WTC11 (cell line): ENCODE data around the gene SMIM29. TPM values are rescaled to one million over a fixed set of nuclear protein-coding genes. Genes with fewer than 3 reads are reported as not detected.

ENCODE experiments used
- ATAC-seq: fragments of 200-7000 bp; cut with Tn5 transposase; 2 replicates; pipeline ENCODE4 v1.10.0; 2021; ENCODE audit warnings: mild to moderate bottlenecking, moderate library complexity
- CTCF ChIA-PET: fragments of 300-600 bp; sonication (Branson Sonifier 250); formaldehyde crosslinking; loops from one replicate; lab custom pipeline; 2021; ENCODE audit warnings: antibody characterized with exemption; lab: Charles Lee
- POLR2A ChIA-PET: fragments of 350-600 bp; sonication (Branson Sonifier 250); formaldehyde crosslinking; loops from one replicate; lab custom pipeline; 2021; ENCODE audit warnings: antibody characterized with exemption; lab: Charles Lee
- DNase-seq: peaks from one replicate; pipeline ENCODE4 v3.0.0; 2021; ENCODE audit warnings: low spot score
- H3K27ac Mint-ChIP-seq: 2 replicates; pipeline ENCODE4 v1.8.0; 2021; ENCODE audit warnings: mixed read lengths
- H3K27me3 Mint-ChIP-seq: 2 replicates; pipeline ENCODE4 v1.8.0; 2021; ENCODE audit warnings: low read depth, mild to moderate bottlenecking, moderate library complexity, mixed read lengths
- H3K36me3 Mint-ChIP-seq: 2 replicates; pipeline ENCODE4 v1.8.0; 2021; ENCODE audit warnings: mixed read lengths
- H3K4me1 Mint-ChIP-seq: 2 replicates; pipeline ENCODE4 v1.8.0; 2022; ENCODE audit warnings: mixed read lengths
- H3K4me3 Mint-ChIP-seq: 2 replicates; pipeline ENCODE4 v1.8.0; 2021; ENCODE audit warnings: mild to moderate bottlenecking, moderate library complexity, mixed read lengths
- H3K9me3 Mint-ChIP-seq: 2 replicates; pipeline ENCODE4 v1.8.0; 2021; ENCODE audit warnings: mixed read lengths
- ELF4 ChIP-seq: sonication (generic); formaldehyde crosslinking; IDR thresholded peaks from 2 replicates; pipeline ENCODE4 v1.8.1; 2022; ENCODE audit warnings: low read depth, mild to moderate bottlenecking, moderate library complexity, missing genetic modification reagents
- EMX1 ChIP-seq: fragments of 250-450 bp; sonication (Bioruptor Pico); IDR thresholded peaks from 2 replicates; pipeline ENCODE4 v1.8.0; 2021; ENCODE audit warnings: mild to moderate bottlenecking
- ETV6 ChIP-seq: sonication (generic); formaldehyde crosslinking; IDR thresholded peaks from 2 replicates; pipeline ENCODE4 v1.8.1; 2022; ENCODE audit warnings: mild to moderate bottlenecking, missing genetic modification reagents
- GRHL2 ChIP-seq: fragments of 250-450 bp; sonication (Bioruptor Pico); IDR thresholded peaks from 2 replicates; pipeline ENCODE4 v1.8.0; 2022; ENCODE audit warnings: mild to moderate bottlenecking, moderate library complexity; ENCODE audit not compliant: insufficient replicate concordance, severe bottlenecking
- IRF2 ChIP-seq: sonication (generic); formaldehyde crosslinking; IDR thresholded peaks from 2 replicates; pipeline ENCODE4 v1.8.0; 2022; ENCODE audit warnings: low read depth, missing genetic modification reagents, borderline replicate concordance
- NFATC4 ChIP-seq: fragments of 250-450 bp; sonication (Bioruptor Pico); IDR thresholded peaks from 2 replicates; pipeline ENCODE4 v1.9.0; 2021; ENCODE audit warnings: mild to moderate bottlenecking
- NFE2L1 ChIP-seq: sonication (generic); formaldehyde crosslinking; IDR thresholded peaks from 2 replicates; pipeline ENCODE4 v1.8.1; 2023; ENCODE audit warnings: missing genetic modification reagents
- PRRX2 ChIP-seq: fragments of 250-450 bp; sonication (Bioruptor Pico); IDR thresholded peaks from 2 replicates; pipeline ENCODE4 v1.8.0; 2021; ENCODE audit warnings: mild to moderate bottlenecking
- TEAD4 ChIP-seq: sonication (generic); formaldehyde crosslinking; IDR thresholded peaks from 2 replicates; pipeline ENCODE4 v1.8.0; 2022; ENCODE audit warnings: mild to moderate bottlenecking, missing genetic modification reagents
- ZBTB21 ChIP-seq: sonication (generic); formaldehyde crosslinking; IDR thresholded peaks from 2 replicates; pipeline ENCODE4 v1.8.1; 2023; ENCODE audit warnings: mild to moderate bottlenecking, missing genetic modification reagents, borderline replicate concordance
- ZNF219 ChIP-seq: sonication (generic); formaldehyde crosslinking; IDR thresholded peaks from 2 replicates; pipeline ENCODE4 v1.8.0; 2023; ENCODE audit warnings: missing genetic modification reagents, mild to moderate bottlenecking, borderline replicate concordance
- ZNF423 ChIP-seq: fragments of 250-450 bp; sonication (Bioruptor Pico); IDR thresholded peaks from 2 replicates; pipeline ENCODE4 v2.1.2; 2022; ENCODE audit warnings: mild to moderate bottlenecking, moderate library complexity
- total RNA-seq: library from RNA; stranded (reverse); gene quantifications from 3 replicates; pipeline ENCODE4 v1.2.3, GENCODE V29; 2021
- TF ChIP-seq, protein P1 (sequence below): sonication (generic); formaldehyde crosslinking; IDR thresholded peaks from 2 replicates; pipeline ENCODE4 v1.8.1; 2022; ENCODE audit warnings: mild to moderate bottlenecking, moderate library complexity, missing genetic modification reagents
- TF ChIP-seq, protein P2 (sequence below): sonication (generic); formaldehyde crosslinking; IDR thresholded peaks from 2 replicates; pipeline ENCODE4 v1.8.1; 2023; ENCODE audit warnings: mild to moderate bottlenecking, missing genetic modification reagents, moderate library complexity
- TF ChIP-seq, protein P3 (sequence below): fragments of 250-450 bp; sonication (Bioruptor Pico); IDR thresholded peaks from 2 replicates; pipeline ENCODE4 v2.1.2; 2022; ENCODE audit warnings: mild to moderate bottlenecking, moderate library complexity
- TF ChIP-seq, protein P4 (sequence below): fragments of 250-450 bp; sonication (Bioruptor Pico); IDR thresholded peaks from 2 replicates; pipeline ENCODE4 v1.9.0; 2021; ENCODE audit warnings: mild to moderate bottlenecking
- TF ChIP-seq, protein P5 (sequence below): sonication (generic); formaldehyde crosslinking; IDR thresholded peaks from 2 replicates; pipeline ENCODE4 v1.8.1; 2022; ENCODE audit warnings: low read depth, mild to moderate bottlenecking, moderate library complexity, missing genetic modification reagents, borderline replicate concordance
- TF ChIP-seq, protein P6 (sequence below): fragments of 250-450 bp; sonication (Bioruptor Pico); IDR thresholded peaks from 2 replicates; pipeline ENCODE4 v1.9.0; 2021; ENCODE audit warnings: mild to moderate bottlenecking
- TF ChIP-seq, protein P7 (sequence below): sonication (generic); formaldehyde crosslinking; IDR thresholded peaks from 2 replicates; pipeline ENCODE4 v1.8.1; 2023; ENCODE audit warnings: mild to moderate bottlenecking, missing genetic modification reagents, moderate library complexity
- TF ChIP-seq, protein P8 (sequence below): fragments of 250-450 bp; sonication (Bioruptor Pico); IDR thresholded peaks from 2 replicates; pipeline ENCODE4 v1.9.0; 2021; ENCODE audit warnings: mild to moderate bottlenecking, borderline replicate concordance

Gene SMIM29
- total RNA-seq, 1 experiment from 2014 or later: 11.7 TPM

DNA sequence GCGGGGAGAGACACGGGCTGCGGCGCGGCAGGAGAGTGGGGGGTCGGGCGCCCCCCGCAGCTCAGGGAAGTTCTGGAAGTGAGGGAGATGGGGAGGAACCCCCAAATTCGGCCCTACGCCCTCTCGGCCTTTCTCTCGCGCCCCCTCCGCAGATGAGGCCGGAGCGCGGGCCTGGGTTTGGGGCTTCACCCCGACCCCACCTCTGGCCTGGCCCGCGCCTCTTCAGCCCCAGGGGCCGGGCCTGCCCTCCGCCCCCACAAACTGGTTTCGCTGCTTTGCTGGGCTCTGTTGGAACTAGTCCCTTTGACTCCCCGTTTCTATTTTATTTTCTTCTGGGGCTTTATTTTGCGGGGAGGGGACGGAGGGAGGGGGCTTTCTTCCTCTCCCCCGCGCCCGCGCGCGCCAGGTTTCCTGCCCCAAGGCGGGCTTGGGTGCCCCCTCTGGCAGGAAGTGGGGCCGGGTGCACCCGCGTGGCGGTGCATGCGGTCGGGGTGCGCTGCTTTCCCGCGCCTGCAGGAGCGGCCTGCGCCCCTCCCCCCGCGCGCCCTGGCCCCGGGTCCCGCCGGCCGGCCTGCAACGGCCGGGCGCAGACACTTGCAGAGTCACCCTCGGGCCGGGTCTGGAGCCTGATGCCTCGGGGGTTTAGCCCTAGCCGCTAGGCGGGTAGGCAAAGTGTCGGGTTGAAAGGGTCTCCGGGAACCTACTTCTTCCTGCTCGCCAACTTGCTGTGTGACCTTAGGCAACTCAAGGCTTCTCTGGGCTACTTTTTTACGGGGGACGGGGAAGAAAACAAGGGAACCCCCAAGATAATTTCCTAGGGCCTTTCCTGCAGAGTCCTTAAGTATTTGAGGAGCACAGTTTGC, 10.9 kb downstream of the SMIM29 start (continued):
- TF ChIP-seq, protein P1, sequence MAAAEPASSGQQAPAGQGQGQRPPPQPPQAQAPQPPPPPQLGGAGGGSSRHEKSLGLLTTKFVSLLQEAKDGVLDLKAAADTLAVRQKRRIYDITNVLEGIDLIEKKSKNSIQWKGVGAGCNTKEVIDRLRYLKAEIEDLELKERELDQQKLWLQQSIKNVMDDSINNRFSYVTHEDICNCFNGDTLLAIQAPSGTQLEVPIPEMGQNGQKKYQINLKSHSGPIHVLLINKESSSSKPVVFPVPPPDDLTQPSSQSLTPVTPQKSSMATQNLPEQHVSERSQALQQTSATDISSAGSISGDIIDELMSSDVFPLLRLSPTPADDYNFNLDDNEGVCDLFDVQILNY (CRISPR knock-in tag): peak; percentile 75
- TF ChIP-seq PRRX2: no peak
- no peak for TF ChIP-seq IRF2 (CRISPR knock-in tag)
- no peak for TF ChIP-seq TEAD4 (CRISPR knock-in tag)
- no peak for TF ChIP-seq EMX1 (CRISPR knock-in tag)
- TF ChIP-seq, protein P2, sequence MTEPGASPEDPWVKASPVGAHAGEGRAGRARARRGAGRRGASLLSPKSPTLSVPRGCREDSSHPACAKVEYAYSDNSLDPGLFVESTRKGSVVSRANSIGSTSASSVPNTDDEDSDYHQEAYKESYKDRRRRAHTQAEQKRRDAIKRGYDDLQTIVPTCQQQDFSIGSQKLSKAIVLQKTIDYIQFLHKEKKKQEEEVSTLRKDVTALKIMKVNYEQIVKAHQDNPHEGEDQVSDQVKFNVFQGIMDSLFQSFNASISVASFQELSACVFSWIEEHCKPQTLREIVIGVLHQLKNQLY: no peak
- 0 out of 2 replicates have a peak, but pooled peaks have one; percentile 59 for TF ChIP-seq ELF4 (CRISPR knock-in tag)
- TF ChIP-seq NFE2L1 (CRISPR knock-in tag): no peak

DNA sequence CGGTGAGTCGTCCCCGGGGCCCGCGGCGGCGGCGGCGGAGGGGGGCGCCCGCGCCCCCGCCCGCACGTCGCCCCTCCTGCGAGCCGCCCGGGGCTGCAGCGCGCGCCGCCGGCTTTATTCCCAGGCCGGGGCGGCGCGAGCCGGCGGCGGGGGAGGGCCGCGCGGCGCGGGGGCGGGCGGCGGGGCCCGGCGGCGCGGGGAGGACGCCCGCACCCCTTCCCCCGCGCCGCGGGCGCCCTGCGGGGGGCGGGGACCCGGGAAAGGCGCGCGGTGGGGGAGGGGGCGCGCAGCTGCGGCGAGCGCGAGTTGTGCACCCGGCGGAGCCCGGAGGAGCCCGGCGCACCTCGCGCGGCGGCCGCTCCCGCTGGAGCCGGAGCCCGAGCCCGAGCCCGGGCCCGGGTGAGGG, 11.5 kb downstream of the SMIM29 start:
- ChIA-PET POLR2A (interaction anchor here (0.5 to 2.2 kb wide), 14 partner anchors 9 to 1266 kb away, joined by 3 to 41 read pairs (median 5); partner anchors contain the start of gene SMIM29), CTCF (interaction anchor here (1.0 to 1.7 kb wide), 6 partner anchors 11 to 73 kb away, joined by 3 to 10 read pairs (median 6); partner anchors contain the start of gene SMIM29)
- ATAC-seq (no peak), DNase-seq (no peak)
- peaks cover 62% of the 10 kb centered on the region for H3K4me1 Mint-ChIP-seq
- no peaks in the 10 kb centered on the region for H3K9me3 Mint-ChIP-seq
- H3K27ac Mint-ChIP-seq: no peak overlapping the region
- no peaks in the 10 kb centered on the region for H3K27me3 Mint-ChIP-seq
- peaks cover 40% of the 10 kb centered on the region for H3K36me3 Mint-ChIP-seq
- H3K4me3 Mint-ChIP-seq: no peak overlapping the region
- TF ChIP-seq, protein P3, sequence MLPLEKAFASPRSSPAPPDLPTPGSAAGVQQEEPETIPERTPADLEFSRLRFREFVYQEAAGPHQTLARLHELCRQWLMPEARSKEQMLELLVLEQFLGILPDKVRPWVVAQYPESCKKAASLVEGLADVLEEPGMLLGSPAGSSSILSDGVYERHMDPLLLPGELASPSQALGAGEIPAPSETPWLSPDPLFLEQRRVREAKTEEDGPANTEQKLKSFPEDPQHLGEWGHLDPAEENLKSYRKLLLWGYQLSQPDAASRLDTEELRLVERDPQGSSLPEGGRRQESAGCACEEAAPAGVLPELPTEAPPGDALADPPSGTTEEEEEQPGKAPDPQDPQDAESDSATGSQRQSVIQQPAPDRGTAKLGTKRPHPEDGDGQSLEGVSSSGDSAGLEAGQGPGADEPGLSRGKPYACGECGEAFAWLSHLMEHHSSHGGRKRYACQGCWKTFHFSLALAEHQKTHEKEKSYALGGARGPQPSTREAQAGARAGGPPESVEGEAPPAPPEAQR (CRISPR knock-in tag): no peak
- TF ChIP-seq, protein P4, sequence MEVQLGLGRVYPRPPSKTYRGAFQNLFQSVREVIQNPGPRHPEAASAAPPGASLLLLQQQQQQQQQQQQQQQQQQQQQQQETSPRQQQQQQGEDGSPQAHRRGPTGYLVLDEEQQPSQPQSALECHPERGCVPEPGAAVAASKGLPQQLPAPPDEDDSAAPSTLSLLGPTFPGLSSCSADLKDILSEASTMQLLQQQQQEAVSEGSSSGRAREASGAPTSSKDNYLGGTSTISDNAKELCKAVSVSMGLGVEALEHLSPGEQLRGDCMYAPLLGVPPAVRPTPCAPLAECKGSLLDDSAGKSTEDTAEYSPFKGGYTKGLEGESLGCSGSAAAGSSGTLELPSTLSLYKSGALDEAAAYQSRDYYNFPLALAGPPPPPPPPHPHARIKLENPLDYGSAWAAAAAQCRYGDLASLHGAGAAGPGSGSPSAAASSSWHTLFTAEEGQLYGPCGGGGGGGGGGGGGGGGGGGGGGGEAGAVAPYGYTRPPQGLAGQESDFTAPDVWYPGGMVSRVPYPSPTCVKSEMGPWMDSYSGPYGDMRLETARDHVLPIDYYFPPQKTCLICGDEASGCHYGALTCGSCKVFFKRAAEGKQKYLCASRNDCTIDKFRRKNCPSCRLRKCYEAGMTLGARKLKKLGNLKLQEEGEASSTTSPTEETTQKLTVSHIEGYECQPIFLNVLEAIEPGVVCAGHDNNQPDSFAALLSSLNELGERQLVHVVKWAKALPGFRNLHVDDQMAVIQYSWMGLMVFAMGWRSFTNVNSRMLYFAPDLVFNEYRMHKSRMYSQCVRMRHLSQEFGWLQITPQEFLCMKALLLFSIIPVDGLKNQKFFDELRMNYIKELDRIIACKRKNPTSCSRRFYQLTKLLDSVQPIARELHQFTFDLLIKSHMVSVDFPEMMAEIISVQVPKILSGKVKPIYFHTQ (CRISPR knock-in tag): no peak
- TF ChIP-seq NFATC4 (CRISPR knock-in tag) (no peak), ZNF423 (CRISPR knock-in tag) (no peak), GRHL2 (CRISPR knock-in tag) (no peak), TEAD4 (CRISPR knock-in tag) (no peak), ZNF219 (CRISPR knock-in tag) (no peak), ETV6 (CRISPR knock-in tag) (no peak), ZBTB21 (CRISPR knock-in tag) (no peak)
- TF ChIP-seq, protein P5, sequence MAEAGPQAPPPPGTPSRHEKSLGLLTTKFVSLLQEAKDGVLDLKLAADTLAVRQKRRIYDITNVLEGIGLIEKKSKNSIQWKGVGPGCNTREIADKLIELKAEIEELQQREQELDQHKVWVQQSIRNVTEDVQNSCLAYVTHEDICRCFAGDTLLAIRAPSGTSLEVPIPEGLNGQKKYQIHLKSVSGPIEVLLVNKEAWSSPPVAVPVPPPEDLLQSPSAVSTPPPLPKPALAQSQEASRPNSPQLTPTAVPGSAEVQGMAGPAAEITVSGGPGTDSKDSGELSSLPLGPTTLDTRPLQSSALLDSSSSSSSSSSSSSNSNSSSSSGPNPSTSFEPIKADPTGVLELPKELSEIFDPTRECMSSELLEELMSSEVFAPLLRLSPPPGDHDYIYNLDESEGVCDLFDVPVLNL: no peak
- TF ChIP-seq, protein P6, sequence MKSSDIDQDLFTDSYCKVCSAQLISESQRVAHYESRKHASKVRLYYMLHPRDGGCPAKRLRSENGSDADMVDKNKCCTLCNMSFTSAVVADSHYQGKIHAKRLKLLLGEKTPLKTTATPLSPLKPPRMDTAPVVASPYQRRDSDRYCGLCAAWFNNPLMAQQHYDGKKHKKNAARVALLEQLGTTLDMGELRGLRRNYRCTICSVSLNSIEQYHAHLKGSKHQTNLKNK: no peak
- TF ChIP-seq, protein P7, sequence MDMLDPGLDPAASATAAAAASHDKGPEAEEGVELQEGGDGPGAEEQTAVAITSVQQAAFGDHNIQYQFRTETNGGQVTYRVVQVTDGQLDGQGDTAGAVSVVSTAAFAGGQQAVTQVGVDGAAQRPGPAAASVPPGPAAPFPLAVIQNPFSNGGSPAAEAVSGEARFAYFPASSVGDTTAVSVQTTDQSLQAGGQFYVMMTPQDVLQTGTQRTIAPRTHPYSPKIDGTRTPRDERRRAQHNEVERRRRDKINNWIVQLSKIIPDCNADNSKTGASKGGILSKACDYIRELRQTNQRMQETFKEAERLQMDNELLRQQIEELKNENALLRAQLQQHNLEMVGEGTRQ: no peak
- TF ChIP-seq, protein P8, sequence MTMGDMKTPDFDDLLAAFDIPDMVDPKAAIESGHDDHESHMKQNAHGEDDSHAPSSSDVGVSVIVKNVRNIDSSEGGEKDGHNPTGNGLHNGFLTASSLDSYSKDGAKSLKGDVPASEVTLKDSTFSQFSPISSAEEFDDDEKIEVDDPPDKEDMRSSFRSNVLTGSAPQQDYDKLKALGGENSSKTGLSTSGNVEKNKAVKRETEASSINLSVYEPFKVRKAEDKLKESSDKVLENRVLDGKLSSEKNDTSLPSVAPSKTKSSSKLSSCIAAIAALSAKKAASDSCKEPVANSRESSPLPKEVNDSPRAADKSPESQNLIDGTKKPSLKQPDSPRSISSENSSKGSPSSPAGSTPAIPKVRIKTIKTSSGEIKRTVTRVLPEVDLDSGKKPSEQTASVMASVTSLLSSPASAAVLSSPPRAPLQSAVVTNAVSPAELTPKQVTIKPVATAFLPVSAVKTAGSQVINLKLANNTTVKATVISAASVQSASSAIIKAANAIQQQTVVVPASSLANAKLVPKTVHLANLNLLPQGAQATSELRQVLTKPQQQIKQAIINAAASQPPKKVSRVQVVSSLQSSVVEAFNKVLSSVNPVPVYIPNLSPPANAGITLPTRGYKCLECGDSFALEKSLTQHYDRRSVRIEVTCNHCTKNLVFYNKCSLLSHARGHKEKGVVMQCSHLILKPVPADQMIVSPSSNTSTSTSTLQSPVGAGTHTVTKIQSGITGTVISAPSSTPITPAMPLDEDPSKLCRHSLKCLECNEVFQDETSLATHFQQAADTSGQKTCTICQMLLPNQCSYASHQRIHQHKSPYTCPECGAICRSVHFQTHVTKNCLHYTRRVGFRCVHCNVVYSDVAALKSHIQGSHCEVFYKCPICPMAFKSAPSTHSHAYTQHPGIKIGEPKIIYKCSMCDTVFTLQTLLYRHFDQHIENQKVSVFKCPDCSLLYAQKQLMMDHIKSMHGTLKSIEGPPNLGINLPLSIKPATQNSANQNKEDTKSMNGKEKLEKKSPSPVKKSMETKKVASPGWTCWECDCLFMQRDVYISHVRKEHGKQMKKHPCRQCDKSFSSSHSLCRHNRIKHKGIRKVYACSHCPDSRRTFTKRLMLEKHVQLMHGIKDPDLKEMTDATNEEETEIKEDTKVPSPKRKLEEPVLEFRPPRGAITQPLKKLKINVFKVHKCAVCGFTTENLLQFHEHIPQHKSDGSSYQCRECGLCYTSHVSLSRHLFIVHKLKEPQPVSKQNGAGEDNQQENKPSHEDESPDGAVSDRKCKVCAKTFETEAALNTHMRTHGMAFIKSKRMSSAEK (CRISPR knock-in tag): no peak
